Gastrocnemius medialis (tissue), 4 donors: Measurements from ENCODE around the gene OXNAD1.

Source experiments
- CTCF ChIP-seq, 5 experiments: fragments of 450-650 bp in 3 of 5; fragments of 200-600 bp in 2 of 5; sonication (generic) in 2 of 5; IDR thresholded peaks in 4 of 5; conservative IDR thresholded peaks in 1 of 5; 1 replicate in 4 of 5; 2 replicates in 1 of 5; pipeline ENCODE4 v1.5.1; 2016 to 2019; ENCODE audit warnings: antibody characterized with exemption in 5 of 5, mild to moderate bottlenecking in 3 of 5, moderate library complexity in 3 of 5
- POLR2A ChIP-seq, 2 donors: fragments of 450-650 bp; IDR thresholded peaks; one replicate each; pipeline ENCODE4 v1.6.1; 2017; ENCODE audit warnings: antibody characterized with exemption in 2 of 2, mild to moderate bottlenecking in 2 of 2, moderate library complexity in 2 of 2

GRCh38 chr3:16252988-16253387, 12.0 kb upstream of the OXNAD1 start:
- TF ChIP-seq CTCF (IDR thresholded peaks at IDR 0.05 in 4 of 5, conservative IDR thresholded peaks at IDR 0.05 in 1 of 5) = no peak
- no peak for TF ChIP-seq POLR2A (IDR thresholded peaks at IDR 0.05)
